Smooth muscle cell (in vitro differentiated cells): ENCODE data around the gene NPNT. TPM values are rescaled to one million over a fixed set of nuclear protein-coding genes. Genes with fewer than 3 reads are reported as not detected.
A peak's percentile ranks its signal among the peaks of the same experiment; 100 is the strongest.

Experiments used
- DNase-seq: peaks from one replicate; lab custom pipeline; 2025; ENCODE audit not compliant: unreplicated experiment; lab: John Stamatoyannopoulos, UW
- H2AFZ ChIP-seq: fragments of 200-600 bp; sonication (generic); 2 replicates; pipeline ENCODE4 v1.6.0; 2016; ENCODE audit warnings: antibody characterized with exemption, low read depth, mild to moderate bottlenecking
- H3F3A ChIP-seq: fragments of 200-600 bp; sonication (generic); 2 replicates; pipeline ENCODE4 v1.6.0; 2017; ENCODE audit warnings: antibody characterized with exemption, low read depth
- H3K27ac ChIP-seq: fragments of 200-600 bp; sonication (generic); 2 replicates; pipeline ENCODE4 v1.5.1; 2016; ENCODE audit warnings: low read depth, mild to moderate bottlenecking
- H3K27me3 ChIP-seq: fragments of 200-600 bp; sonication (generic); 2 replicates; pipeline ENCODE4 v1.6.1; 2016; ENCODE audit warnings: low read depth, mild to moderate bottlenecking
- H3K36me3 ChIP-seq: fragments of 200-600 bp; sonication (generic); 2 replicates; pipeline ENCODE4 v1.5.1; 2016; ENCODE audit warnings: low read depth
- H3K4me1 ChIP-seq: fragments of 200-600 bp; sonication (generic); 2 replicates; pipeline ENCODE4 v1.5.1; 2016; ENCODE audit warnings: low read depth
- H3K4me2 ChIP-seq: fragments of 200-600 bp; sonication (generic); 2 replicates; pipeline ENCODE4 v1.6.0; 2016; ENCODE audit warnings: mild to moderate bottlenecking
- H3K4me3 ChIP-seq: fragments of 200-600 bp; sonication (generic); 2 replicates; pipeline ENCODE4 v1.5.1; 2016; ENCODE audit warnings: mild to moderate bottlenecking
- H3K79me2 ChIP-seq: fragments of 200-600 bp; sonication (generic); 2 replicates; pipeline ENCODE4 v1.6.0; 2016; ENCODE audit warnings: low read depth, mild to moderate bottlenecking
- H3K9ac ChIP-seq: fragments of 200-600 bp; sonication (generic); 2 replicates; pipeline ENCODE4 v1.6.0; 2016; ENCODE audit warnings: low read depth
- H3K9me3 ChIP-seq: fragments of 200-600 bp; sonication (generic); replicated peaks from 2 replicates; pipeline ENCODE4 v1.5.1; 2016; ENCODE audit warnings: low read depth
- H4K20me1 ChIP-seq: fragments of 200-600 bp; sonication (generic); 2 replicates; pipeline ENCODE4 v1.6.0; 2016; ENCODE audit warnings: low read depth
- WGBS: methylation state at CpG from one replicate; pipeline ENCODE4 v1.1.7; 2016; ENCODE audit warnings: low lambda C conversion rate; 5-methylcytosine and 5-hydroxymethylcytosine counted together
- polyA plus RNA-seq: library from polyadenylated mRNA; unstranded; fragments of >200 nt; fragmentation: Nextera tagmentation; extraction: Ambion mirVana; gene quantifications from 2 replicates; pipeline ENCODE4 v1.2.1, GENCODE V29; 2016
- total RNA-seq: library from RNA; depleted of rRNA; stranded (reverse); fragments of >200 nt; gene quantifications from 2 replicates; pipeline ENCODE4 v1.2.3, GENCODE V29; 2014
- TF ChIP-seq, protein P1 (sequence below): fragments of 200-600 bp; sonication (generic); IDR thresholded peaks from 2 replicates; pipeline ENCODE4 v1.5.1; 2017; ENCODE audit warnings: borderline replicate concordance, mild to moderate bottlenecking, antibody characterized with exemption; ENCODE audit not compliant: insufficient read depth, poor library complexity, severe bottlenecking

Gene NPNT
- total and polyA plus RNA-seq, 2 experiments from 2014 or later: 0.43 to 0.45 TPM

DNA sequence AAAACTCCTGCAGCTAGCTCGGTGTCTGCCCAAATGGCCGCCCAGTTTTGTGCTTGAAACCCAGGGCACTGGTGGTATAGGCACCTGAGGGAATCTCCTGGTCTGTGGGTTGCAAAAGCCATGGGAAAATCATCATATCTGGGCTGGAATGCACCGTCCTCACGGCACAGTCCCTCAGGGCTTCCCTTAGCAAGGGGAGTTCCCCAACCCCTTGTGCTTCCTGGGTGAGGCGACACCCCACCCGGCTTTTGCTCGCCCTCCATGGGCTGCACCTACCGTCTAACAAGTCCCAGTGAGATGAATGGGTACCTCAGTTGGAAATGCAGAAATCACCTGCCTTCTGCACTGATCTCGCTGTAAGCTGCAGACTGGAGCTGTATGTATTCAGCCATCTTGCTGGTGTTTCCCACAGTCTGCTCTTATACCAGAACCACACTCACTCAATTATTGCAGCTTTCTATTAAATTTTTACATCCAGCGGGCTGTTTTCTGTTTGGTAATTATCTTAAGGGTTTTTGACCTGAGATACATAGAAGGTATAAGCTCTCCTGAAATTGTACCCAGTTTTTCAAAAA is 36.7 kb upstream of the NPNT start:
- Histone ChIP-seq H2AFZ (no peak overlapping the region), H3K36me3 (no peaks in the 10 kb centered on the region), H3F3A (no peaks in the 10 kb centered on the region), H3K4me2 (no peak overlapping the region), H3K27me3 (no peaks in the 10 kb centered on the region), H3K4me3 (no peak overlapping the region), H3K79me2 (no peaks in the 10 kb centered on the region), H3K9me3 (peaks cover 5% of the 10 kb centered on the region), H3K27ac (peak overlapping the region; percentile 16), H3K4me1 (no peaks in the 10 kb centered on the region), H3K9ac (no peak overlapping the region), H4K20me1 (no peaks in the 10 kb centered on the region)
- no peak for DNase-seq
- WGBS: 98% methylated on average over 10 of the region's 10 CpGs
- TF ChIP-seq, protein P1, sequence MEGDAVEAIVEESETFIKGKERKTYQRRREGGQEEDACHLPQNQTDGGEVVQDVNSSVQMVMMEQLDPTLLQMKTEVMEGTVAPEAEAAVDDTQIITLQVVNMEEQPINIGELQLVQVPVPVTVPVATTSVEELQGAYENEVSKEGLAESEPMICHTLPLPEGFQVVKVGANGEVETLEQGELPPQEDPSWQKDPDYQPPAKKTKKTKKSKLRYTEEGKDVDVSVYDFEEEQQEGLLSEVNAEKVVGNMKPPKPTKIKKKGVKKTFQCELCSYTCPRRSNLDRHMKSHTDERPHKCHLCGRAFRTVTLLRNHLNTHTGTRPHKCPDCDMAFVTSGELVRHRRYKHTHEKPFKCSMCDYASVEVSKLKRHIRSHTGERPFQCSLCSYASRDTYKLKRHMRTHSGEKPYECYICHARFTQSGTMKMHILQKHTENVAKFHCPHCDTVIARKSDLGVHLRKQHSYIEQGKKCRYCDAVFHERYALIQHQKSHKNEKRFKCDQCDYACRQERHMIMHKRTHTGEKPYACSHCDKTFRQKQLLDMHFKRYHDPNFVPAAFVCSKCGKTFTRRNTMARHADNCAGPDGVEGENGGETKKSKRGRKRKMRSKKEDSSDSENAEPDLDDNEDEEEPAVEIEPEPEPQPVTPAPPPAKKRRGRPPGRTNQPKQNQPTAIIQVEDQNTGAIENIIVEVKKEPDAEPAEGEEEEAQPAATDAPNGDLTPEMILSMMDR: no peak

DNA sequence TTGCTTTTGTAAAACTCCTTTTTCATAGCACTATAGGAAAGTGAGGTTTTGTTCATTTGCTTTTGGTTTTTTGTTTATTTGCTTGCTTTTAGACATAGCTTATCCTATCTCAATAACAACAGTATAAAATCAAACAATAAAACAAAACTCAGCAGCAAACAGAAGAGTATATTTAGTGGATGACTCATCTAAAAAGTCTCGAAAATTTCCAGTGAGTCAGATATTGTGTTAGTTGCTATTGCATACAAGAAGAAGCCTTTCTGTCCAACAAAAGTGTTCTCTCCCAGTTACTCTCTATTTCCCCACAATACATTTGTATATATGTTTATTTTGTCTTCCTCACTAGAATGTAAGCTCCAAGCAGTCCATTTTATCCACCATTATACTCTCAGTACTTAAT is 36.0 kb upstream of the NPNT start:
- Histone ChIP-seq H3K27me3 (no peaks in the 10 kb centered on the region), H3K27ac (peak overlapping the region; percentile 38), H4K20me1 (no peaks in the 10 kb centered on the region), H3K4me2 (no peak overlapping the region), H3K4me1 (no peaks in the 10 kb centered on the region), H3K9ac (no peak overlapping the region), H3F3A (no peaks in the 10 kb centered on the region), H3K36me3 (no peaks in the 10 kb centered on the region), H3K4me3 (no peak overlapping the region), H3K79me2 (no peaks in the 10 kb centered on the region), H3K9me3 (peaks cover 5% of the 10 kb centered on the region), H2AFZ (no peak overlapping the region)
- no peak for DNase-seq
- TF ChIP-seq, protein P1: no peak
- 19% methylated on average over 1 of the region's 1 CpG for WGBS

DNA sequence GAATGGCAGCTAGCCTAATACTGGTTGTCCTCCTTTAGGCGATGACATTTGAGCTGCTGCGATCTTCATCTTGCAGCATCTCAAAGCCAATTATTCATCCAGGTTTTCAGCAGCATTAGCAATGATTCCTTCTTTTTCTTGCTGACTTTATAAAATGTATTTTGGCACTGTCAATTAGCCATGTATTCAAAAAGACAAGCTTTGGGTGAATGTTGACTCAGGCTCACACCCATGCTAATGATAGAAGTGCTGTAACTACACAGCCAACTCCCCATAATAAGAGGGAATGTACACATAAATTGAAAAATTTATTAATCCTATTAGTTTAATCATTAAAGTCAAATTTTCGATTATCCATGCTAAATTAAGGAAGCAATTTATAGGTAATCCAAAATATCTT is 24.3 kb upstream of the NPNT start:
- no peak for DNase-seq
- Histone ChIP-seq H3K36me3 (no peaks in the 10 kb centered on the region), H3K4me3 (no peak overlapping the region), H4K20me1 (no peaks in the 10 kb centered on the region), H3K4me2 (no peak overlapping the region), H3K79me2 (no peaks in the 10 kb centered on the region), H3K4me1 (no peaks in the 10 kb centered on the region), H3F3A (no peaks in the 10 kb centered on the region), H2AFZ (no peak overlapping the region), H3K9ac (no peak overlapping the region), H3K9me3 (no peaks in the 10 kb centered on the region), H3K27ac (no peak overlapping the region), H3K27me3 (no peaks in the 10 kb centered on the region)
- TF ChIP-seq, protein P1: no peak
- whole genome bisulfite sequencing: 85% methylated on average over 3 of the region's 3 CpGs

DNA sequence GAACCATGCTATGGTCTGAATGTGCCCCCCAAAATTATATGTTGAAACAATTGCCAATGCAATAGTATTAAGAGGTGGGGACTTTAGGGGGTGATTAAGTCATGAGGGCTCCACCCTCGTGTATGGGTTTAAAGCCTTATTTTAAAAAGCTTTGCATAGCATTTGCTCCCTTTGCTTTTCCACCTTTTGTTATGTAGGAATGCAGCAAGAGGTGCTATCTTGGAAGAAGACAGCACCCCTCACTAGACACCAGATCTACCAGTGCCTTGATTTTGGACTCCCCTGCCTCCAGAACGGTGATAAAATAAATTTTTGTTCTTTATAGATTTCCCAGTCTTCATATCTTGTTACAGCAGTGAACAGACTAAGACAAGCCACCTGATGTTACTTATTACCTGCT is 23.3 kb upstream of the NPNT start:
- Histone ChIP-seq H2AFZ (no peak overlapping the region), H3F3A (no peaks in the 10 kb centered on the region), H3K4me1 (no peaks in the 10 kb centered on the region), H3K27me3 (no peaks in the 10 kb centered on the region), H3K4me2 (no peak overlapping the region), H3K4me3 (no peak overlapping the region), H3K27ac (no peak overlapping the region), H4K20me1 (no peaks in the 10 kb centered on the region), H3K9me3 (no peaks in the 10 kb centered on the region), H3K79me2 (no peaks in the 10 kb centered on the region), H3K9ac (no peak overlapping the region), H3K36me3 (no peaks in the 10 kb centered on the region)
- TF ChIP-seq, protein P1: no peak
- 72% methylated on average over 2 of the region's 2 CpGs for WGBS
- DNase-seq: no peak
